Measurements from ENCODE around the gene FCHSD2. TPM values are rescaled to one million over a fixed set of nuclear protein-coding genes. Genes with fewer than 3 reads are reported as not detected.

Gene FCHSD2
- total RNA-seq, 1 donor, result 28.2 TPM

- H3K4me3 ChIP-seq (ENCODE audit: low read length), result no peak overlapping the region
- H3K4me1 ChIP-seq (ENCODE audit: insufficient read depth, low read length), result no peaks in the 10 kb centered on the region
- H3K9me3 ChIP-seq (ENCODE audit: low read depth, low read length), result no peaks in the 10 kb centered on the region
- H3K27me3 ChIP-seq (ENCODE audit: insufficient read depth, low read length), result no peaks in the 10 kb centered on the region
These were observed 244.6 kb downstream of the FCHSD2 start for GRCh38 chr11:72897506-72897905.

DNA sequence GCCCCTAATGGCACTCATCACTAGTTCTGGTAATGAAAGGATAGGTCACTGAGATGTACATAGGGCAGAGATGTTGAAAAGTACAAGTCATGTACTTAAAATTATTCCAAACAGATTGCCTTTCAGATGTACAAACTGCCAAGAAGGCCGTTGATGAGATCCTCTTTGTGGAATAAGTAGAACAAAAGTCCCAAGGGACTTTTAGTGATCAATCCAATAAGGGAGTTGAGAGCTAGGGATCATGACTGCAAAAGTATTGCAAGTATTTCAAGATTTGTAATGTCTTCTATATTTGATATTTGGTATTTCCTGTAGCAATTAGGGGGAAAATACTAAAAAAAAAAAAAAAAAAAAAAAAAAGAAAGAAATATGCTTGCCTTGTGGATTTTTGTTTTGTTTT is 245.7 kb downstream of the FCHSD2 start:
- Histone ChIP-seq H3K4me1 (ENCODE audit: insufficient read depth, low read length) (no peaks in the 10 kb centered on the region), H3K4me3 (ENCODE audit: low read length) (no peak overlapping the region), H3K9me3 (ENCODE audit: low read depth, low read length) (no peaks in the 10 kb centered on the region)

GRCh38 chr11:72890881-72891280 is 251.2 kb downstream of the FCHSD2 start:
- Histone ChIP-seq H3K9me3 (ENCODE audit: low read depth, low read length) (no peaks in the 10 kb centered on the region), H3K4me1 (ENCODE audit: insufficient read depth, low read length) (no peaks in the 10 kb centered on the region)

More for the DNA sequence above, 245.7 kb downstream of the FCHSD2 start:
- H3K27me3 ChIP-seq (ENCODE audit: insufficient read depth, low read length), result no peaks in the 10 kb centered on the region

GRCh38 chr11:72886619-72887018 is 255.5 kb downstream of the FCHSD2 start:
- no peaks in the 10 kb centered on the region for H3K4me1 ChIP-seq (ENCODE audit: insufficient read depth, low read length)
- no peaks in the 10 kb centered on the region for H3K27me3 ChIP-seq (ENCODE audit: insufficient read depth, low read length)
- no peak overlapping the region for H3K4me3 ChIP-seq (ENCODE audit: low read length)
- no peaks in the 10 kb centered on the region for H3K9me3 ChIP-seq (ENCODE audit: low read depth, low read length)

More at GRCh38 chr11:72890881-72891280, 251.2 kb downstream of the FCHSD2 start:
- Histone ChIP-seq H3K4me3 (ENCODE audit: low read length) (no peak overlapping the region), H3K27me3 (ENCODE audit: insufficient read depth, low read length) (no peaks in the 10 kb centered on the region)

GRCh38 chr11:72885749-72886609 is 256.1 kb downstream of the FCHSD2 start:
- no peaks in the 10 kb centered on the region for H3K4me1 ChIP-seq (ENCODE audit: insufficient read depth, low read length)
- H3K9me3 ChIP-seq (ENCODE audit: low read depth, low read length), result no peaks in the 10 kb centered on the region
- no peaks in the 10 kb centered on the region for H3K27me3 ChIP-seq (ENCODE audit: insufficient read depth, low read length)
- H3K4me3 ChIP-seq (ENCODE audit: low read length), result no peak overlapping the region

DNA sequence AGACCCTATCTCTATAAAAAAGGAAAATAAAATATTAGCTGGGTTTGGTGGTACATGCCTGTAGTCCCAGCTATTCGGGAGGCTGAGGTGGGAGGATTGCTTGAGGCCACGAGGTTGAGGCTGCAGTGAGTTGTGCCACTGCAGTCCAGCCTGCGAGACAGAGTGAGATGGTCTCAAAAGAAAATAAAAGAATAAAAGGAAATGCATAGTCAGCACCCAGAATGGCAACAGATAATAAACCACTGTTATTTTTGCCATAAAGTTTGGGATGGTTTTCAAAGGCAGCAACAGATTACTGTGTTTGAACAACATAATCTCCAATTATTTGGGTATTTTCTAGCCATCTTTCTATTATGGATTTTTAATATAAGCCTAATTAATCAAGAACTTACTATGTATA is 266.0 kb downstream of the FCHSD2 start:
- no peaks in the 10 kb centered on the region for H3K9me3 ChIP-seq (ENCODE audit: low read depth, low read length)
- no peaks in the 10 kb centered on the region for H3K27me3 ChIP-seq (ENCODE audit: insufficient read depth, low read length)
- H3K4me1 ChIP-seq (ENCODE audit: insufficient read depth, low read length), result no peaks in the 10 kb centered on the region
- no peak overlapping the region for H3K4me3 ChIP-seq (ENCODE audit: low read length)

DNA sequence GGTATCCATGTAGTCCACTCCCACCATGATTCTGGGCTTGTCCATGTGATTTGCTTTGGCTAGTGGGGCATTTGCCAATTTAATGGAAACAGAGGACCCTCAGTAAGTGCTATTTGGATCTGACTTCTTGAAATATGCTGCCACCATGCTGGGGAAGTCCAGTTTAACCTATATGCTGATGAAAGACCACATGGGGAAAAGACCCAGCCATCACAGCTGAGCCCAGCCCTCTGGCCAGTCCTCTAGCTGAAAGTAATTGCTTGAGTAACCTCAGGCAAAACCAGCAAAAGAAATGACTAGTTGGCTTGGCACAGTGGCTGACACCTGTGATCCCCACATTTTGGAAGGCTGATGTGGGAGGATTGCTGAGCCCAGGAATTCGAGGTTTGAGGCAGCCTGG is 266.4 kb downstream of the FCHSD2 start:
- no peaks in the 10 kb centered on the region for H3K4me1 ChIP-seq (ENCODE audit: insufficient read depth, low read length)
- no peak overlapping the region for H3K4me3 ChIP-seq (ENCODE audit: low read length)
- H3K9me3 ChIP-seq (ENCODE audit: low read depth, low read length), result no peaks in the 10 kb centered on the region
- no peaks in the 10 kb centered on the region for H3K27me3 ChIP-seq (ENCODE audit: insufficient read depth, low read length)

GRCh38 chr11:72872012-72872411 is 270.1 kb downstream of the FCHSD2 start:
- no peaks in the 10 kb centered on the region for H3K9me3 ChIP-seq (ENCODE audit: low read depth, low read length)
- no peaks in the 10 kb centered on the region for H3K4me1 ChIP-seq (ENCODE audit: insufficient read depth, low read length)
- H3K27me3 ChIP-seq (ENCODE audit: insufficient read depth, low read length), result no peaks in the 10 kb centered on the region
- no peak overlapping the region for H3K4me3 ChIP-seq (ENCODE audit: low read length)

DNA sequence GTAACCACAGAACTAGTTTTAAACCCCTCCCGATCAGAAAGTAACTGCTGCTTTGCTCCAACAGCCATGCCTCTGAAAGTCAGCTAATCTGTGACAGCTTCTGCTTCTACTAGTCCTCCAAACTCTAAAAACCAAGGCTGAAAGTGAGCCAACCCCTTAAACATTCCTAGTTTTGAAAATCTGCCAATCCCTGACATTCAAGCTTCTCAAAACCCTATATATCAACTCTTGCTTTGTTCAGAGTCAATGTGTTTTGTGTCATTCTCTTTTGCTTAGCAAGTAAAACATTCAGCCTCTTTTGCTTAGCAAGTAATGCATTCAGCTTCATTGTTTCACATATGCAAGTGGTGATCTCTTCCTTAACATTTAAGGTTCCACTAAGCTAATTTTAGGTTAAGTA is 271.0 kb downstream of the FCHSD2 start:
- Histone ChIP-seq H3K9me3 (ENCODE audit: low read depth, low read length) (no peaks in the 10 kb centered on the region), H3K4me3 (ENCODE audit: low read length) (no peak overlapping the region), H3K27me3 (ENCODE audit: insufficient read depth, low read length) (no peaks in the 10 kb centered on the region), H3K4me1 (ENCODE audit: insufficient read depth, low read length) (no peaks in the 10 kb centered on the region)

DNA sequence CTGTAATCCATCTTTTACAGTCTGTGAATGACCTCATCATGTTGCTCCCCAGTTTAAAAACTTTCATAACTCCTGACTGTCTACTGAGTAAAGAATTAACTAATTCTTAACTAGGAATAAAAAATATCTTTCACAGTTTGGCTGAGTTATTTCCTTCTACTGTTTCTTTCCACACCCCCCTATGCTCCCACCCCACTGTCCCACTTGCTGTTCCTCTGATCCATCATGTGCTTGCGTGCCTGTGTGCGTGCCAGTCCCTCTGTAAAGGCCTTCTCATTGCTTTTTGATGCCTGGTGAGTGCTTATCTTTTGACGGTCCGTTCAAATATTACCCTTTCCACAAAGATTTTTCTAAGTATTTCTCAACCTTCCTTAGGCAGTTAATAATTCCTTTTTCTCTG is 272.3 kb downstream of the FCHSD2 start:
- H3K4me3 ChIP-seq (ENCODE audit: low read length), result no peak overlapping the region
- no peaks in the 10 kb centered on the region for H3K27me3 ChIP-seq (ENCODE audit: insufficient read depth, low read length)
- H3K4me1 ChIP-seq (ENCODE audit: insufficient read depth, low read length), result no peaks in the 10 kb centered on the region
- no peaks in the 10 kb centered on the region for H3K9me3 ChIP-seq (ENCODE audit: low read depth, low read length)

DNA sequence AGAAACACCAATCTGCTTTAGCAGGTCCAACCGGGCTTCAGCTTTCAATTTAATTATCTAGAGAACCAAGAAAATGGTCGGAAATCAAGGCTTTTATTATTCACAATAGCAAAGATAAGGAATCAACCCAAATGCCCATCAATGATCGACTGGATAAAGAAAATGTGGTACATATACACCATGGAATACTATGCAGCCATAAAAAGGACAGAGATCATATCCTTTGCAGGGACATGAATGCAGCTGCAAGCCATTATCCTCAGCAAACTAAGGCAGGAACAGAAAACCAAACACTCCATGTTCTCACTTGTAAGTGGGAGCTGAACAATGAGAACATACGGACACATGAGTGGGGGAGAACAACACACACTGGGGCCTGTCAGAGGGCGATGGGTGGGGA is 274.1 kb downstream of the FCHSD2 start:
- Histone ChIP-seq H3K4me3 (ENCODE audit: low read length) (no peak overlapping the region), H3K4me1 (ENCODE audit: insufficient read depth, low read length) (no peaks in the 10 kb centered on the region), H3K9me3 (ENCODE audit: low read depth, low read length) (no peaks in the 10 kb centered on the region), H3K27me3 (ENCODE audit: insufficient read depth, low read length) (no peaks in the 10 kb centered on the region)

DNA sequence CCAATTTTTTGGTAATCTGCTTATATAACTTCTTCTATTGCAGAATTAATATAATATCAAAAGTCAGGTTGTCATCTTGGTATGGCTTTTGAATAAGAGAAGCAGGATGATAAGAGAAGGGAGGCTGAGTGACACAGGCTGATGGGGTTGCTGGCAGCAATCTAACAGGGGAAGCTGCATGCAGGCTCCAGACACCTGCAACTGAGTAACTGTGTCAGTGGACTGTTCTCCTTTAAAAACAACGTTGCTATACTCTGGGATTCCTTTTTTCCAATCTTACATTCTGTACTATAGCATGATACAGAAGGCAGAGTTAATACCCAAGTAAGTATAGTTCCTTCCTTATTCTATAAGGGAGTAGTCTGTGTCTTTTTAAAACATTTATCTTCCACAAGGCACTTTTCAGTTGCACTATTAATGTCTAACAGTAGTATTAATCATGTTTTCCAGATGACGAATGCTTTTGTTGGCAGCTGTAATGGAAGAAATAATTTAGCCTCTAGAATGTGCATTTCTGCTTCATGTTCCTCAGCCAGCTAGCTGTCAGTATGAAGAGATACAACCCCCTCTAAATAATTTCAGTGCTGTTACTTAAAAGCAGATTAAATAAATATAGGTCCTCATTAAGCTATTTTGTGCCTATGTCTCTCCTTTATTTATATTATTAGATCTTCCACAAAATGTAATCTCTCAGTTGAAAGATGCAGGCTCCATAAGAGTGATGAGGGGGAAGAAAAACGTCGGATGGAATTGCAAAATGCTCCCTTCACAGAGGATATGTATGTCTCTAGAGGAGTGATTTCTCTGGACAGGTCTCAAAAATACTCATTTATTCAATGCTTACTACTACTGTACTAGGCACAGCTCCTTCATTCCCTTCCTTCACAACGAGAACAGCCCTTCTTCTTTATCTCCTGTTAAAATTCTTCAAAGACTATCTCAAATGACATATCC is 277.1 kb downstream of the FCHSD2 start:
- no peaks in the 10 kb centered on the region for H3K4me1 ChIP-seq (ENCODE audit: insufficient read depth, low read length)
- no peaks in the 10 kb centered on the region for H3K27me3 ChIP-seq (ENCODE audit: insufficient read depth, low read length)
- H3K9me3 ChIP-seq (ENCODE audit: low read depth, low read length), result no peaks in the 10 kb centered on the region
- no peak overlapping the region for H3K4me3 ChIP-seq (ENCODE audit: low read length)

GRCh38 chr11:72863916-72864315 is 278.2 kb downstream of the FCHSD2 start:
- no peak overlapping the region for H3K4me3 ChIP-seq (ENCODE audit: low read length)
- H3K27me3 ChIP-seq (ENCODE audit: insufficient read depth, low read length), result no peaks in the 10 kb centered on the region

DNA sequence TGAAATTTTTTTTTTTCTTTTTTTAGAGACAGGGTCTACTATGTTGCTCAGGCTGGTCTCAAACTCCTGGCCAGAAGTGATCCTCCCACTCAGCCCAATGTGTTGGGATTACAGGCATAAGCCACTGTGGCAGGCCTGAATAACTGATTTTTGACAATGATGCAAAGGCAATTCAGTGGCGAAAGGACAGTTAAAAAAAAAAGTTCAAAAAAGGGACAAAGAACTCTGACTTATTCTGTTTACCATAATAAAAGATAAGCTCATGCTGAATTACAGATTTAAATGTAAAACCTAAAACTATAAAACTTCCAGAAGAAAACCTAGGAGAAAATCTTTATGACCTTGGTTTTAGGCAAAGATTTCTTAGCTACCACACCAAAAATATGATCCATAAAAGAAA is 279.0 kb downstream of the FCHSD2 start:
- Histone ChIP-seq H3K4me3 (ENCODE audit: low read length) (no peak overlapping the region), H3K4me1 (ENCODE audit: insufficient read depth, low read length) (no peaks in the 10 kb centered on the region)

More at GRCh38 chr11:72863916-72864315, 278.2 kb downstream of the FCHSD2 start:
- Histone ChIP-seq H3K9me3 (ENCODE audit: low read depth, low read length) (no peaks in the 10 kb centered on the region), H3K4me1 (ENCODE audit: insufficient read depth, low read length) (no peaks in the 10 kb centered on the region)

DNA sequence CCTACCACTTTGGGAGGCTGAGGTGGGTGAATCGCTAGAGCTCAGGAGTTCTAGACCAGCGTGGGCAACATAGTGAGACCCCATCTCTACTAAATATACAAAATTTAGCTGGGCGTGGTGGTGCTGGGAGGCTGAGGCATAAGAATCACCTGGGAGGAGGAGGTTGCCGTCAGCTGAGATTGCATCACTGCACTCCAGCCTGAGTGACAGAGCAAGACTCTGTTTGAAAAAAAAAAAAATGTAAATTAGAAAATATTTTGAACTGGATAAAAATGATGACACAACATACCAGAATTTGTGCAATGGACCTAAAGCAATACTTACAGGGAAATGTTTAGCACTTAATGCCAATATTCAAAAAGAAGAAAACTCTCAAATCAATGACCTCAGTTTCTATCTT is 281.5 kb downstream of the FCHSD2 start:
- no peak overlapping the region for H3K4me3 ChIP-seq (ENCODE audit: low read length)
- H3K27me3 ChIP-seq (ENCODE audit: insufficient read depth, low read length), result no peaks in the 10 kb centered on the region
- H3K9me3 ChIP-seq (ENCODE audit: low read depth, low read length), result no peaks in the 10 kb centered on the region
- H3K4me1 ChIP-seq (ENCODE audit: insufficient read depth, low read length), result no peaks in the 10 kb centered on the region

More for the DNA sequence above, 279.0 kb downstream of the FCHSD2 start:
- H3K9me3 ChIP-seq (ENCODE audit: low read depth, low read length), result no peaks in the 10 kb centered on the region
- no peaks in the 10 kb centered on the region for H3K27me3 ChIP-seq (ENCODE audit: insufficient read depth, low read length)

All from mononuclear cell (primary cell).